OCI-M2 (cell line): Measurements from ENCODE around the gene NAA38.

ENCODE experiments used
- DNase-seq: peaks from one replicate; lab custom pipeline; 2025; ENCODE audit not compliant: unreplicated experiment; lab: John Stamatoyannopoulos, UW

NAA38 gene

DNA sequence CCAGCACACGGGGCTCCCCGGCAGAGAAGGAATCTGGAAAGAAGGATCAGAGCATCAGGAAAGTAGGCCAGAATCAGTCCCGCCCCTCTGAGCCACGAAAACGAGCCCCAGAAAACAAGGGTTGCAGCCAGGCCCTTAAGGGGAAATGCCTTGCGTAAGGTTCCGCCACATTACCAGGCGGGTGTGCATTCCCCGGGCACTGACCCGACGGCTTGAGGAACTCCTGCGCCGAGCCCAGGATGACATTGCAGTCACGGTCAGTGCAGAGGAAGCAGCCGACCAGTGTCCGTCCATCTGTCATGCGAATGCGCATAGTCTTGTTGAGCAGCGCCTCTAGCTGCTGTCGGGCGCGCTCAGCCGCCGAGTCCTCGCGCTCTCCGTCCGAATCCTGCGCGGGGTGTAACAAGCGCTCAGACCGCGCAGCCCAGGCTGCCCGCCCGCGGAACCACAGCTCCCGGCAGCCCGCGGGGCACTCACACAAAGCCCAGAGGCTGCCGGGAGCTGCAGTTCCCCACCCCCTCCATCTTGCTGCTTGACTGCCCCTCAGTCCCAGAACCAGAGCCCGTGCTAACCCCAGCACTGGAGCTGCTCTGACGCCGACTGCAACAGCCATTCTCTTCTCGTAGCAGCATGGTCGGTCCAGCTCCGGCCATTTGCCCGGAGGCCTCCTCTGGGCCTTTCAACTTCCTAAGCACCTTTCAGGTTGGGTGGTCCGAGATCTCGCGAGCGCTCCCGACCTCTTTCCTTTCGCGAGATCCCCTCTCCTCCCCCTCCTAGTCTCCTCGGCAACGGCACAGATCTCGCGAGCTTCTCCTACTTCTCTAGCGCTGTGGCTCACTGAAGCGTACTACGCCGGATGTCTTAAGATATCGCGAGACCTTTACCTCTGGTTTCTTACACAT lies at the start of gene NAA38:
TSS of gene NAA38 (minus strand) at position 749 of the 902 bp plus-strand sequence. CDS start at position 653, 96 bp downstream.
- DNase-seq = peak; percentile 93

DNA sequence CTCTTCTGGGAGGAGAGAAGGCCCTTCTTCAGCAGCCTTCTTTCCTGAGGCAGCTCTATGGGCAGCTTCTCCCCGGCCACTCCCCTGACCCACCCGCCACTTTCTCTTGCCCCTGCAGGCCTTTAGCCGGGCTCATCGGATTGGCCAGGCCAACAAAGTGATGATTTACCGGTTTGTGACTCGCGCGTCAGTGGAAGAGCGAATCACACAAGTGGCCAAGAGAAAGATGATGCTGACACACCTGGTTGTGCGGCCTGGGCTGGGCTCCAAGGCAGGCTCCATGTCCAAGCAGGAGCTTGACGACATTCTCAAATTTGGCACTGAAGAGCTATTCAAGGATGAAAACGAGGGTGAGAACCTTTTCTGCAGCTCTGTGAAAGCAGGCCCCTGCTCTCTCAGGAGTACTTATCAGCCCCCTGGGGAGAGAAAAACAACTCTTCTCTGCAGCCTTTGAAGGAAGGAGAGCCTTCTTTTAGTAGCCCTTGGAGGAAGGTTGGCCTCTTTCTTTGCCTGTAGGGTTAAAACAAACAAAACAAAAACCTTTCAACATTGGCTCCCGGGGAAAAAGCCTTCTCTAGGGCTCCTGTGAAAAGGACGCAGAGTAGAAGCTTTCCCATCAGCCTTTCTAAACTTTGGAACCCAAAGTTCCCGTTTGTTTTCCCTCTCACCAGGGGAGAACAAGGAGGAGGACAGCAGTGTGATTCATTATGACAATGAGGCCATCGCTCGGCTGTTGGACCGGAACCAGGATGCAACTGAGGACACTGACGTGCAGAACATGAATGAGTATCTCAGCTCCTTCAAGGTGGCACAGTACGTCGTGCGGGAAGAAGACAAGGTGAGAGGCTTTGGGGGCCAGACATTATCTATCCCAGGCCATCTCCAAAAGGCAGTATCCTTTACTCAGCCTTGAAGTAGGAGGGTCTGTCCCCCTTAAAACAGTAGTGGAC lies 46.1 kb upstream of the NAA38 start:
- no peak for DNase-seq

GRCh38 chr17:7897773-7898172 lies 40.4 kb upstream of the NAA38 start:
- DNase-seq = no peak

- no peak for DNase-seq
These were observed 39.7 kb upstream of the NAA38 start for GRCh38 chr17:7897090-7897489.

DNA sequence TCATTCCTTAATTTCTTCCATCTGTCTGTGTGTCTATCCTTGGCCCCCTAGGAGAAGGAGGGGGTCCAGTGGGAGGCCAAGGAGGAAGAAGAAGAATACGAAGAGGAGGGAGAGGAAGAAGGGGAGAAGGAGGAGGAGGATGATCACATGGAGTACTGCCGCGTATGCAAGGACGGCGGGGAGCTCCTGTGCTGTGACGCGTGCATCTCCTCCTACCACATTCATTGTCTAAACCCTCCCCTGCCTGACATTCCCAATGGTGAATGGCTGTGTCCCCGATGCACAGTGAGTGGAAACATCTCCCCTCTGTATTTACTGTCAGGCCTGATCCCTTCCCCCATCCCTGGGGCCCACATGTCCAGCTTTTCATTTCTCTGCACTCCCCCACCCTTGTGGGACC lies 37.5 kb upstream of the NAA38 start:
- DNase-seq = no peak

DNA sequence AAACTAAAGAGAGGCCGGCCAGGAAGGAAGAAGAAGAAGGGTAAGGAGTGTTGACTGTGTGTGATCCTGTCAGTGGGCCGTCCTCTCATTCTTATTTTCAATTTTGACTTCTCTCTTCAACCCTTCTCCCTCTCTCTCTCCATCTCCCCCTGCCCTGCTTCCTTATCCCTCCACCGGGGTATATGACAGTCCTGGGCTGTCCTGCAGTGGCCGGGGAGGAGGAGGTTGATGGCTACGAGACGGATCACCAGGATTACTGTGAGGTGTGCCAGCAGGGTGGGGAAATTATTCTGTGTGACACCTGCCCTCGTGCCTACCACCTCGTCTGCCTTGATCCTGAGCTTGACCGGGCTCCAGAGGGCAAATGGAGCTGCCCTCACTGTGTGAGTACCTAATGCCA lies 36.9 kb upstream of the NAA38 start:
- no peak for DNase-seq

DNA sequence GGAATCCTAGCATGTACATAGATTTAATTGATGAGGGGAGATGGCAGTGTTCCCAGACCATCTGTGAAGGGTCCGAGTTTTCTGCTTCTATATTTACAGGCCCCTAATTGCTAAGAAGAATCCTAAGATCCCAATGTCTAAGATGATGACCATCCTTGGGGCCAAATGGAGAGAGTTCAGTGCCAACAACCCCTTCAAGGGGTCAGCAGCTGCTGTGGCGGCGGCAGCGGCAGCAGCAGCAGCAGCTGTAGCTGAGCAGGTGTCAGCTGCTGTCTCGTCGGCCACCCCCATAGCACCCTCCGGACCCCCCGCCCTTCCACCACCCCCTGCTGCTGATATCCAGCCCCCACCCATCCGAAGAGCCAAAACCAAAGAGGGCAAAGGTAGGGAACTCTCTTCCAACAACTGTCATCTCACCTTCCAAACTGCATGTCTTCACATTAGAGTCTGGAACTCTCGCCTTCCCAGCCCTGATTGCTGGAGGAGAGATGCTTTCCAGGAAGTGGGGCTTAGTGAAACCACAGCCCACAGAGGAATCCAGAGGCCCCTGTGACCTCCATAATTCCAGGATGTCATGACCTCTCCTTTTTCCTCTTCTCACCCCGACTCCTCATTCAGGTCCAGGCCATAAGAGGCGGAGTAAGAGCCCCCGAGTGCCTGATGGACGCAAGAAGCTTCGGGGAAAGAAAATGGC lies 36.0 kb upstream of the NAA38 start:
- no peak for DNase-seq

GRCh38 chr17:7889166-7889955 lies 32.0 kb upstream of the NAA38 start:
- DNase-seq = no peak

DNA sequence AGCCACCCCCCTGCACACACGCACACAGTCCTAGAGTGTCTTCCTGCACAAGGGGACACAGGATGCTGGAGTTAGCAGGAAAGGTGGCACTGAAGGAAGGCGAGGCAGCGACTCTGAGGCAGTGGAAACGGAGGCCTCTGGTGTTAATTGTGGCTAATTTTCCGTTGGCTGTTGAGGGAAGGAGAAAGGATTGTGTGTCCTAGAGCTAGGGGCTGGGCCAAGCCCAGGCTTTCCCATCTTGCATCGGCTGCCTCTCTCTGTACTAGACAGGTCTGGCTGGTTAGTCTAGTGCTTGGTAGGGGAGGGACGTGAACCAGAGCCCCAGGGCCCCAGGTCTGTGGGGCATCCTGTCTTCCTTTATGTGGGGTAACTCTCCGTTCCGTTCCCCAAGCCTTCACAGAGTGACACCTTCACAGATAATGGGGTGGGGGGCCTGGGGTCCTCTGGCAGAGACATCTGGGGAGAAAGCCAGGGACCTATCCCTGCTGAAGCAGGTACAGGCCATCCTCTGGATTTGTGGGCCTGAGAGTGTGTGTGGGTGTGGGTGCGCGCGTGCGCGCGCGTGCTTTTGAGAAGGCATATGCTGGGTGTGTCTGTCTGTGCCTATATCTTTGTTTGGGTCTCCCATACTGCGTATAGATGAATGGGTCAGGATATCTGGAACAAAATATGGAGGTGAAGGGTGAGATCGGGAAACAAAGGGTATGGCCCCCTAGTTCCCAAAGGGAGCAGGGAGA lies 31.0 kb upstream of the NAA38 start, which contains the start of gene CHD3:
TSS of gene CHD3 (plus strand) at position 606 of the 737 bp plus-strand sequence. CDS start 212 bp downstream, outside the sequence.
- no peak for DNase-seq

DNA sequence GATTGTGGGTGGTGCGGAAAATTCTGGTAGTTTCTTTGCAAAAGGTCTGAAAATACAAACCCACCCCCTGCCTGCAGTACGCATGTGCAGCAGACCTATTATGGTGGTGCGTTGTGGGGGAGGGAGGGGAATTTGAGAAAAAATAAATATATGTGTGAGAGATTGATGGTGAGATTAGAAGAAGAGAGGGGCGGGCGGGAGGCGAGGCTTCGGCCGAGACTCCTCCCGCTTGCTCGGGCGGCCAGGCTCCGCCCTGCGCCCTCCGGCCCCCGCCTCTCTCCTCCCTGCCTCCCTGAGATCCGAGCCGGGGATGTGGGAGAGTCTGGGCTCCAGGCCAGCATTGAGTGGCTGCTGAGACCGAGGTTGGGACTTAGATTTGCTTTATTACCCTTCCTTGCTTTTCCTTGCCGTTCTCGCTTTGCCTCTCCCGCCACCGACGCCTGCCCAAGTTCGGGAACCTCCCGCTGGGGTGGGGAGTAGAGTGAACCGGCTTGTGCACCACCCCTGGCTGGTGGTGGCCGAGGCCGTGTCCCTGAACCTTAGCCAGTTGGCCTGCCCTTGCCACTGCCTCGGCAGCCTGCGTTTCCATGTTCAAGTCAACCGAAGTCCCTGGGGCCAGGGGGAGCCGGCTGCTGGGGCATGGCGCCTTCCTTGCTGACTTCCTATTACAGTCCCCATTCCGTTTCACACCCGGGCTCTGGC lies 30.3 kb upstream of the NAA38 start:
- DNase-seq = no peak

DNA sequence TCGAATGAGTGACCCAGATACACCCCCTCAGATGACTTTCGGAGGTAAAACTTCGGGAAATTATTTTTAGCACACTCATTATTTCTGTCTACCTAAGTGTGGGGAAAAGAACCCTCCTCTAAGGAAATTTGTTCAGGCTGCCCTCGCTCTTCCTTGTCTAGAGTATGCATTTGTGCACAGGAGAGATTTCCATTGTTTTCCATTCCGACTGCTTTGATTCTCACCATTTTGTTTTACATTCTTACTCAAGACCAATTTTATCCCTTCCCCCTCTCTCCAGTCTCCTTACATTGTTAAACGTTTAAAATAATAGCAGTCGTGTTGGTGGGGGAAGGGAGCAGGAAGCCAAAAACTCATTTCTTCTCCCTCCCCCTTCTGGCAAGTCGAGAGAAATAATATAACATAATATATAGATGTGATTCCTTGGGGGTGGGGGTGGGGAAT lies 29.7 kb upstream of the NAA38 start:
- no peak for DNase-seq

GRCh38 chr17:7886227-7887037 lies 29.1 kb upstream of the NAA38 start:
- DNase-seq = no peak

DNA sequence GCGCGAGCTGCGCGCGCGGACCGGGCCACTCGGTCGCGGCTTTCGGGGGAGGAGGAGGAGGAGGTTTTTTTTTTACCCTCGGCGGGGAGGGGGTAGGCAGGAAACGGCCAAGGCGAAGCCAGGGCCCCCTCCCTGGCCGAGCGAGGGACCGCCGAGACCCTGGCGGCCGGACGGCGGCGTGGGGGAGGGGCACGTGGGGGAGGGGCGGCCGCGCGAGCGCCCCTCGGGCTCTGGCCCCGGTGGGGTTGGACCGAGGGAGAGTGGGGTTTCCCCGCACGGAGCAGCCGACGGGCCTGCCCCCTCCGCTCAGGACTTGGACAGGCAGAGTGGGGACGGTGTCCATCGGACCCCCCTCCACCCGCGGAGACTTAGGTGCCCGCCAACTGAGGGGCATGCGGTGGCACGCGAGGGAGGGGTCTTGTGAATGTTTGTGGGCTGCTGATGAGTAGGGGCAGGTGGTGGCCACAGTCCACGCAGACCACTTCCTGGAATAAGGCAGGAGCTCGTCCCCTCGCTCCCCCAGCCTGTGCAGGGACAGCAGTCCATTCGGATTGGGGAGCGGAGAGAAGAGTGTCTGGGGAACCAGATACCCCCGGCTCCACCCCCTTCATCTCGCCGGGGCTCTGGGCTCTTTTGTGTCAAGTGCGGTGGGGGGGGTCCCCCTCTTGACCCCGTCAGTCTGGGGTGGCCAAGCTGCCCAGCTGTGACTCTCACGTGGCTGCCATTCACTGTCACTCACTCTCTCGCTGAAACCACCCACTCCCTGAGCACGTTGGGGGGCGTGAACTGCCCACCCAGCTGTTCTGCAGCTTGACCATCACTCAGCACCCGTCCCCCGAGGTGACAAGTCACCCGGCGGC lies 28.2 kb upstream of the NAA38 start:
- no peak for DNase-seq

GRCh38 chr17:7884581-7885366 lies 27.4 kb upstream of the NAA38 start:
- DNase-seq = no peak

DNA sequence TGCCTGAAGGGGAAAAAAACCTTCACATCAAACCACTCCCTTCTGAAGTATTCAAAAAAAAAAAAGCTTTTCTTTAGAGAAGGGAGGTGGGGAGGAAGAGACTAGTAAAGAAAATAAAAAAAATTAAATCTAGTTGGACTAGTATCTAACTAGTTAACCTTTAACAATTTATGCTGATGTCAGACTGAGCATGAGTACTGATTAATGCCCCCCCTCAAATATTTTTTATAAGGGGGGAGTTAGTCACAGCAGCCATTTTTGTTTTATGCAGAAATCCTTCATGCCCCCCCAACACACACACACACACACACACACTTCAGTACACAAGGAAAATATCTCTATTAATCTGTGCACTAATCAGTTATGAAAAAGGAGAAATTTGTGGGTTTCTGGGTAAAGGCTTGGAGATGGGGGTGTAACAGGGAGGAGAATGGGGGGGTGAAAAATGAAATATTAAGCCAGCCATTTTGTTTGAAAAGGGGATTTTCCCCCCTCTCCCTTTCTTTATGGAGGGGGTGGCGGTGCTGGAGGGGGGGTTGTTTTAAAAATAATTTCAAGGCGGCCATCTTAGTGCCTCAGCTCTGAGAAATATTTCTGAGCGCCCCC lies 26.5 kb upstream of the NAA38 start:
- DNase-seq = no peak

DNA sequence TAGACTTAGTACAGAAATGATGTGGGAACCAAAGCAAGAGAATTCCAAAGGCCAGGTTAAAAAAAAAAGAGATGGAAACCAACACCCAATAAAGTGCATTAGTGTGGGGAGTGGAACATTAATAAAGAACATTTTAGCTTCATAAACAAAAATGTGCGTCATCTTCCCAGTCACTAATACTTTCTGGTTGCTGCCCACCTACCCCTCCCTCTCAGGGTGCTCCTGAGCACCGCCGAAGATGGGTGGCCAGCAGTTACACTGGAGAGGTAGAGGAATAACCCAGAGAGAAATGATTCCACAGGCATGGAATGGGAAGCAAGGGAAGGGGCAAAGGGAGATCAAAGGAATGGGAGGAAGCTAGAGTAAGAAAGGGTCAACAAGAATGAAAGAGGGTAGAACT lies 25.3 kb upstream of the NAA38 start:
- DNase-seq = no peak
